ENCODE measurements around the gene RERE. TPM values are rescaled to one million over a fixed set of nuclear protein-coding genes. Genes with fewer than 3 reads are reported as not detected.

RERE gene
- total RNA-seq, 4 donors from 2014 or later = 86.4 to 111 (median 103) TPM

DNA sequence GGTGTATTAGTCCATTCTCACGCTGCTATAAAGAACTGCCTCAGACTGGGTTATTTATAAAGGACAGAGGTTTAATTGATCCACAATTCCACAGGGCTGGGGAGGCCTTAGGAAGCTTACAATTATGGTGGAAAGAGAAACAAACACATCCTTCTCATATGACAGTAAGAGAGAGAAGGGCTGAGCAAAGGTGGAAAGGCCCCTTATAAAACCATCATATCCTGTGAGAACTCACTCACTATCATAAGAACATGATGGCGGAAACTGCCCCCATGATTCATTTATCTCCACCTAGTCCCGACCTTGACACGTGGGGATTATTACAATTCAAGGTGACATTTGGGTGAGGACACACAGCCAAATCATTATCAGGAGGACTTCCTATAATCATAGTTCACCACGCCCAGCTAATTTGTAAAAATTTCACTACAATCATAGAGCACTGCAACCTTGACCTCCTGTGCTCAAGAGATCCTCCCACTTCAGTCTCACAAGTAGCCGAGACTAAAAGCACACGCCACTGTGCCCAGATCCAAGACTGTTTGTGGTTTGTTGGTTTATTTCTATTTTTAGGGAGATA is 164.9 kb downstream of the RERE start:
- Histone ChIP-seq H3K36me3 (no peaks in the 10 kb centered on the region), H3K4me1 (peaks cover 0 to 21% (median 11%) of the 10 kb centered on the region in 4 donors), H3K9me3 (no peaks in the 10 kb centered on the region), H3K27me3 (no peaks in the 10 kb centered on the region), H3K4me3 (no peak overlapping the region), H3K27ac (peak overlapping the region in 1 of 4 donors; percentile 45)
- no peak for TF ChIP-seq POLR2A (IDR thresholded peaks at IDR 0.05)
- TF ChIP-seq, protein P1, sequence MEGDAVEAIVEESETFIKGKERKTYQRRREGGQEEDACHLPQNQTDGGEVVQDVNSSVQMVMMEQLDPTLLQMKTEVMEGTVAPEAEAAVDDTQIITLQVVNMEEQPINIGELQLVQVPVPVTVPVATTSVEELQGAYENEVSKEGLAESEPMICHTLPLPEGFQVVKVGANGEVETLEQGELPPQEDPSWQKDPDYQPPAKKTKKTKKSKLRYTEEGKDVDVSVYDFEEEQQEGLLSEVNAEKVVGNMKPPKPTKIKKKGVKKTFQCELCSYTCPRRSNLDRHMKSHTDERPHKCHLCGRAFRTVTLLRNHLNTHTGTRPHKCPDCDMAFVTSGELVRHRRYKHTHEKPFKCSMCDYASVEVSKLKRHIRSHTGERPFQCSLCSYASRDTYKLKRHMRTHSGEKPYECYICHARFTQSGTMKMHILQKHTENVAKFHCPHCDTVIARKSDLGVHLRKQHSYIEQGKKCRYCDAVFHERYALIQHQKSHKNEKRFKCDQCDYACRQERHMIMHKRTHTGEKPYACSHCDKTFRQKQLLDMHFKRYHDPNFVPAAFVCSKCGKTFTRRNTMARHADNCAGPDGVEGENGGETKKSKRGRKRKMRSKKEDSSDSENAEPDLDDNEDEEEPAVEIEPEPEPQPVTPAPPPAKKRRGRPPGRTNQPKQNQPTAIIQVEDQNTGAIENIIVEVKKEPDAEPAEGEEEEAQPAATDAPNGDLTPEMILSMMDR (IDR thresholded peaks at IDR 0.05) = no peak
- TF ChIP-seq EP300 (IDR thresholded peaks at IDR 0.05) = no peak
- no peak for DNase-seq (ENCODE audit: low spot score in 2 of 2)
- 64 to 71% methylated on average over 7 of the region's 7 CpGs for WGBS, 2 donors

DNA sequence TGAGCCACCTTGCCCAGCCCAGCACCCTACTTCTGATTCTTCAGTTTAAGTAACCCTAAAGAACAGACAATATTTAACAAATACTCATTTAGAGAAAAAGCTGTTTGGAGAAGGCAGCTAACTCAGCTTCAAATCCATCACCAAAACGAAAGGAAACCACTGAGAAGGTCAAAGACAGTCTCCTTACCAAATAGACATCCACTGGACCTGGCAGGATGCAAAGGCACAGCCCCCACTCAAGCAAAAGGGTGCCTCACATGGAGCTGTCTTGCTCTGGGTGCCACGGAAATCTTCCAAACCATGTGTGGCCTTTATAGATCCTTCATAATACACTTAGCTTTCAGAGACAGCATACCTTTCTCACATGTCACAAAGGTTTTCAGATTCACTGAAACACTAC is 165.5 kb downstream of the RERE start:
- no peak for DNase-seq (ENCODE audit: low spot score in 2 of 2)
- peak overlapping the region in 1 of 4 donors; percentile 45 for H3K27ac ChIP-seq
- H3K27me3 ChIP-seq = no peaks in the 10 kb centered on the region
- H3K36me3 ChIP-seq = no peaks in the 10 kb centered on the region
- TF ChIP-seq, protein P1 (IDR thresholded peaks at IDR 0.05) = no peak
- TF ChIP-seq EP300 (IDR thresholded peaks at IDR 0.05) (no peak), POLR2A (IDR thresholded peaks at IDR 0.05) (no peak)
- peaks cover 0 to 21% (median 11%) of the 10 kb centered on the region in 4 donors for H3K4me1 ChIP-seq
- H3K4me3 ChIP-seq = no peak overlapping the region
- whole genome bisulfite sequencing, 2 donors = 51 to 52% methylated on average over 2 of the region's 2 CpGs
- no peaks in the 10 kb centered on the region for H3K9me3 ChIP-seq

DNA sequence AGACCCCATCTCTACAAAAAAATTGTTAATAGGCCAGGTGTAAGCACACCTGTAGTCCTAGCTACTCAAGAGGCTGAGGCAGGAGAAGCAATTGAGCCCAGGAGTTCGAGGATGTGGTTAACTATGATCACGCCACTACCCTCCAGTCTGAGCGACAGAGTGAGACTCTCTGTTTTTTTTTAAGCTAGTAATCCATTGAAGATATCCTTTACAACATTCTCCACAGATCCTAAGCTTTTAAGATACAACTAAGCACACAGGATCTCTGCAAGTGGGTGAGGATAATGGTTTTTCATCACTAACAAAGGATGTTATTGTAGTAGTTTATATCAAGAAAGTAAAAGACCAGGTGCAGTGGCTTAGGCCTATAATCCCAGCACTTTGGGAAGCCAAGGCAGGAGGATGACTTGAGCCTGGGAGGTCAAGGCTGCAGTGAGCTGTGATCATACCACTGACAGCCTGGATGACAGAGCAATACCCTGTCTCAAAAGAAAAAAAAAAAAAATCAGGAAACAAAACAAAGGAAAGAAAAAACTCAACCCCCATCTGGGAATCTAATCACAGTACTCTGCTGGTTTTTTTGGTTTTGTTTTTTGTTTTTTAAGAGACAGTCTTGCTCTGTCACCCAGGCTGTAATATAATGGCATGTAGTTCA is 166.1 kb downstream of the RERE start:
- Histone ChIP-seq H3K36me3 (no peaks in the 10 kb centered on the region), H3K4me3 (no peak overlapping the region), H3K27ac (no peak overlapping the region), H3K9me3 (no peaks in the 10 kb centered on the region), H3K4me1 (peaks cover 0 to 21% (median 11%) of the 10 kb centered on the region in 4 donors), H3K27me3 (no peaks in the 10 kb centered on the region)
- TF ChIP-seq, protein P1 (IDR thresholded peaks at IDR 0.05) = no peak
- TF ChIP-seq EP300 (IDR thresholded peaks at IDR 0.05) (no peak), POLR2A (IDR thresholded peaks at IDR 0.05) (no peak)
- WGBS, 2 donors = 68 to 83% methylated on average over 3 of the region's 3 CpGs
- DNase-seq (ENCODE audit: low spot score in 2 of 2) = no peak

DNA sequence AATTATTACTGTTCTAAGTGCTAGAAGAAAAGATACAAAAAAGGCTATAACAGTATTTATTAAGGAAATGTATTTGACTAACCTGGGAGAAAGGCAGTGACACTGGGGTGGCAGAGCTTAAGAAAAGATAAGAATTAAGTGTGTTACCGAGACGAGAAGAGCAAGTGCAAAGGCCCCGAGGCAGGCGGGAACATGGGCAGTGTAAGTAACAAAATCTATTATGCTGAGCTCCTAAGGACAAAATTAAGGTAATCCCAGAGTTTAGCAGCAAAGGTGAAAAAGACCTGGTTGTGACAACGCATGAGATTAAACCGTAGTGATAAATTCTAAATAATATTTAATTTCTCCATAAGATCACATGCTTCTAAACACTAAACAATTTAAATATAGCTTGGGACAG is 167.6 kb downstream of the RERE start:
- Histone ChIP-seq H3K4me1 (peaks cover 0 to 21% (median 11%) of the 10 kb centered on the region in 4 donors), H3K36me3 (no peaks in the 10 kb centered on the region), H3K27ac (no peak overlapping the region), H3K27me3 (no peaks in the 10 kb centered on the region), H3K9me3 (no peaks in the 10 kb centered on the region), H3K4me3 (no peak overlapping the region)
- no peak for DNase-seq (ENCODE audit: low spot score in 2 of 2)
- TF ChIP-seq, protein P1 (IDR thresholded peaks at IDR 0.05) = no peak
- TF ChIP-seq POLR2A (IDR thresholded peaks at IDR 0.05) (no peak), EP300 (IDR thresholded peaks at IDR 0.05) (no peak)
- 95 to 98% methylated on average over 6 of the region's 6 CpGs for WGBS, 2 donors

DNA sequence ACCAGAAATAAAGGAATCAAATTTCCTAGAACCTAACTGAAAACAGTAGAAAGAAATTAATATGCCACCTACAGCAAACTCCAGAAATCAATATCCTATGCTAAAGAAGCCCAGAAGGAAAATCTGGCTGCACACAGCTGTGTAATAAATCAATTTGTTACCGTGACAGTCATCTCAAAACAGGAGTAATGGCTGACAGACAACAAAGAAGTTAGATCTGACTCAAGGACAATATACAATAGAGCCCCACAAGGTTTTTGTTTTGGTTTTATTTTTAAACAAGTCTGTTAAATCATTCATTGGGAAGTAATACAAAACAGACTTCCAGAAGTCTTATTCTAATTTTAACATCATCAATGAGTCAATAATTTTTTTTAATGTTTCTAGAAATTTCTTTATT is 168.4 kb downstream of the RERE start:
- 39 to 50% methylated on average over 1 of the region's 1 CpG for WGBS, 2 donors

More for the DNA sequence above, 168.4 kb downstream of the RERE start:
- no peak for DNase-seq (ENCODE audit: low spot score in 2 of 2)
- H3K36me3 ChIP-seq = peaks cover 0 to 5% (median 0%) of the 10 kb centered on the region in 3 donors
- H3K27me3 ChIP-seq = no peaks in the 10 kb centered on the region
- peaks cover 0 to 21% (median 11%) of the 10 kb centered on the region in 4 donors for H3K4me1 ChIP-seq
- H3K27ac ChIP-seq = no peak overlapping the region
- TF ChIP-seq EP300 (IDR thresholded peaks at IDR 0.05) (no peak), POLR2A (IDR thresholded peaks at IDR 0.05) (no peak)
- TF ChIP-seq, protein P1 (IDR thresholded peaks at IDR 0.05) = no peak
- H3K4me3 ChIP-seq = no peak overlapping the region
- H3K9me3 ChIP-seq = no peaks in the 10 kb centered on the region
